OCI-LY3 (cell line): ENCODE results near the gene SENP3.
A peak's percentile ranks its signal among the peaks of the same experiment; 100 is the strongest.

Experiments used
- H2AFZ ChIP-seq: fragments of 200-600, 300-600 bp; shearing (Covaris generic); 2 replicates; pipeline ENCODE4 v1.6.0; 2014; ENCODE audit warnings: antibody characterized with exemption, low read depth, low read length
- H3K27ac ChIP-seq: fragments of 200-600, 300-600 bp; sonication (generic); 2 replicates; pipeline ENCODE4 v1.5.1; 2014; ENCODE audit warnings: mild to moderate bottlenecking, low read length, moderate library complexity, mixed read lengths
- H3K27me3 ChIP-seq: fragments of 200-600, 300-600 bp; sonication (generic); 2 replicates; pipeline ENCODE4 v1.6.1; 2014; ENCODE audit warnings: low read depth, low read length, mixed read lengths
- H3K36me3 ChIP-seq: fragments of 200-600, 300-600 bp; sonication (generic); replicated peaks from 2 replicates; pipeline ENCODE3; 2014; ENCODE audit warnings: low read depth, low read length, mixed read lengths
- H3K4me1 ChIP-seq: fragments of 300-600, 200-600 bp; sonication (generic); 2 replicates; pipeline ENCODE4 v1.6.1; 2014; ENCODE audit warnings: low read length, mixed read lengths
- H3K4me2 ChIP-seq: fragments of 200-600, 300-600 bp; sonication (generic); 2 replicates; pipeline ENCODE4 v1.6.1; 2014; ENCODE audit warnings: low read length, mixed read lengths
- H3K4me3 ChIP-seq: fragments of 300-600, 200-600 bp; sonication (generic); 2 replicates; pipeline ENCODE4 v1.5.1; 2014; ENCODE audit warnings: antibody characterized with exemption, mild to moderate bottlenecking, low read length, moderate library complexity
- H3K79me2 ChIP-seq: fragments of 300-600, 200-600 bp; shearing (Covaris generic); 2 replicates; pipeline ENCODE4 v1.6.1; 2014; ENCODE audit warnings: mild to moderate bottlenecking, low read length, mixed read lengths
- H3K9ac ChIP-seq: fragments of 300-600, 200-600 bp; shearing (Covaris generic); 2 replicates; pipeline ENCODE4 v1.6.0; 2014; ENCODE audit warnings: mild to moderate bottlenecking, low read length, moderate library complexity
- H3K9me3 ChIP-seq: fragments of 200-600, 300-600 bp; shearing (Covaris generic); 2 replicates; pipeline ENCODE4 v1.6.1; 2014; ENCODE audit warnings: low read length, mixed read lengths; ENCODE audit not compliant: insufficient read depth
- H4K20me1 ChIP-seq: fragments of 200-600, 300-600 bp; sonication (generic); 2 replicates; pipeline ENCODE4 v1.6.1; 2016; ENCODE audit warnings: low read length, mixed read lengths; ENCODE audit not compliant: insufficient read depth
- CTCF ChIP-seq: fragments of 200-600, 300-600 bp; sonication (generic); IDR thresholded peaks from 2 replicates; pipeline ENCODE4 v1.5.1; 2014; ENCODE audit warnings: antibody characterized with exemption, low read length, low read depth
- EZH2phosphoT487 ChIP-seq: fragments of 200-600 bp; shearing (Covaris generic); IDR thresholded peaks from 2 replicates; pipeline ENCODE4 v1.6.1; 2018; ENCODE audit warnings: antibody characterized with exemption, mixed run types, low read depth

Gene SENP3

GRCh38 chr17:7551396-7551795 lies 10.3 kb upstream of the SENP3 start:
- no peaks in the 10 kb centered on the region for H3K36me3 ChIP-seq
- no peaks in the 10 kb centered on the region for H3K27me3 ChIP-seq
- no peaks in the 10 kb centered on the region for H4K20me1 ChIP-seq
- H3K79me2 ChIP-seq, result no peaks in the 10 kb centered on the region
- H3K27ac ChIP-seq, result no peak overlapping the region; the same call in 1 of the 2 replicates
- no peak overlapping the region for H3K4me3 ChIP-seq
- no peak for TF ChIP-seq CTCF
- no peak for TF ChIP-seq EZH2phosphoT487
- no peaks in the 10 kb centered on the region for H3K9me3 ChIP-seq
- H2AFZ ChIP-seq, result no peak overlapping the region
- H3K4me2 ChIP-seq, result no peak overlapping the region
- H3K4me1 ChIP-seq, result peaks cover 31% of the 10 kb centered on the region
- no peak overlapping the region for H3K9ac ChIP-seq

GRCh38 chr17:7552621-7553051 lies 9.1 kb upstream of the SENP3 start:
- Histone ChIP-seq H3K9ac (peak overlapping the region; percentile 50), H4K20me1 (no peaks in the 10 kb centered on the region), H3K36me3 (no peaks in the 10 kb centered on the region), H3K79me2 (no peaks in the 10 kb centered on the region), H3K4me1 (peaks cover 35% of the 10 kb centered on the region), H2AFZ (0 out of 2 replicates have a peak overlapping the region, but pooled peaks have one; percentile 60), H3K4me2 (peak overlapping the region; percentile 87), H3K4me3 (peak overlapping the region; percentile 56), H3K27me3 (no peaks in the 10 kb centered on the region), H3K27ac (peak overlapping the region; percentile 89), H3K9me3 (no peaks in the 10 kb centered on the region)
- TF ChIP-seq CTCF, result no peak
- no peak for TF ChIP-seq EZH2phosphoT487

GRCh38 chr17:7553356-7553755 lies 8.4 kb upstream of the SENP3 start:
- Histone ChIP-seq H3K9me3 (no peaks in the 10 kb centered on the region), H3K9ac (peak overlapping the region; percentile 44; the same call in 1 of the 2 replicates), H2AFZ (no peak overlapping the region), H3K4me3 (peak overlapping the region; percentile 56; the same call in 1 of the 2 replicates), H3K27ac (peak overlapping the region; percentile 89), H3K27me3 (no peaks in the 10 kb centered on the region), H3K36me3 (no peaks in the 10 kb centered on the region), H3K79me2 (no peaks in the 10 kb centered on the region), H4K20me1 (no peaks in the 10 kb centered on the region), H3K4me1 (peaks cover 41% of the 10 kb centered on the region), H3K4me2 (peak overlapping the region; percentile 87)
- no peak for TF ChIP-seq EZH2phosphoT487
- no peak for TF ChIP-seq CTCF

- Histone ChIP-seq H3K9me3 (no peaks in the 10 kb centered on the region), H3K9ac (no peak overlapping the region), H3K4me1 (peaks cover 57% of the 10 kb centered on the region), H4K20me1 (no peaks in the 10 kb centered on the region), H3K27ac (no peak overlapping the region), H3K79me2 (peaks cover 6% of the 10 kb centered on the region), H3K4me2 (no peak overlapping the region), H3K27me3 (no peaks in the 10 kb centered on the region), H3K4me3 (no peak overlapping the region), H2AFZ (no peak overlapping the region), H3K36me3 (no peaks in the 10 kb centered on the region)
- TF ChIP-seq EZH2phosphoT487, result no peak
- TF ChIP-seq CTCF, result no peak
Observed at GRCh38 chr17:7555320-7555948, 6.3 kb upstream of the SENP3 start.
